Activated gamma-delta T cell (primary cell): ENCODE measurements around the gene CNTFR.
A peak's percentile ranks its signal among the peaks of the same experiment; 100 is the strongest.

ENCODE experiments used
- DNase-seq: peaks from one replicate; lab custom pipeline; 2025; lab: John Stamatoyannopoulos, UW

CNTFR gene

GRCh38 chr9:34522971-34523797 lies 66.3 kb downstream of the CNTFR start, which contains the start of gene ENHO:
ENHO (minus strand) TSS chr9:34522990; CDS start chr9:34521695, 1,295 bp downstream.
- DNase-seq = peak; percentile 87

- no peak for DNase-seq
These were observed 67.2 kb downstream of the CNTFR start for GRCh38 chr9:34522091-34522887.

GRCh38 chr9:34521406-34522045 lies 68.0 kb downstream of the CNTFR start:
- no peak for DNase-seq

GRCh38 chr9:34520505-34521385 lies 68.8 kb downstream of the CNTFR start:
- no peak for DNase-seq

GRCh38 chr9:34520096-34520495 lies 69.4 kb downstream of the CNTFR start:
- no peak for DNase-seq

- DNase-seq = no peak
These were observed 70.1 kb downstream of the CNTFR start for GRCh38 chr9:34519321-34520020.

GRCh38 chr9:34518896-34519295 lies 70.6 kb downstream of the CNTFR start:
- DNase-seq = no peak

GRCh38 chr9:34518110-34518616 lies 71.4 kb downstream of the CNTFR start:
- no peak for DNase-seq

GRCh38 chr9:34517185-34517584 lies 72.3 kb downstream of the CNTFR start:
- no peak for DNase-seq

GRCh38 chr9:34515959-34516358 lies 73.6 kb downstream of the CNTFR start:
- no peak for DNase-seq

- DNase-seq = no peak
These were observed 74.7 kb downstream of the CNTFR start for GRCh38 chr9:34514816-34515215.

GRCh38 chr9:34514401-34514800 lies 75.1 kb downstream of the CNTFR start:
- no peak for DNase-seq

GRCh38 chr9:34513567-34514214 lies 75.8 kb downstream of the CNTFR start:
- no peak for DNase-seq

GRCh38 chr9:34512131-34513078 lies 77.1 kb downstream of the CNTFR start:
- DNase-seq = no peak

- DNase-seq = no peak
These were observed 78.7 kb downstream of the CNTFR start for GRCh38 chr9:34510497-34511468.

GRCh38 chr9:34508951-34509350 lies 80.6 kb downstream of the CNTFR start:
- DNase-seq = no peak

- DNase-seq = no peak
These were observed 81.1 kb downstream of the CNTFR start for GRCh38 chr9:34508463-34508862.

GRCh38 chr9:34507966-34508365 lies 81.6 kb downstream of the CNTFR start:
- no peak for DNase-seq
